SU-DHL-6 (cell line): ENCODE measurements around the gene SCYL1.

Source experiments
- H2AFZ ChIP-seq: fragments of 200-600 bp; sonication (generic); 2 replicates; pipeline ENCODE4 v1.6.1; 2014; ENCODE audit warnings: low read depth, mild to moderate bottlenecking, moderate library complexity, mixed read lengths, antibody characterized with exemption, low read length; ENCODE audit not compliant: severe bottlenecking
- H3F3A ChIP-seq: fragments of 200-600 bp; shearing (Covaris generic); 2 replicates; pipeline ENCODE4 v1.6.0; 2016; ENCODE audit warnings: antibody characterized with exemption, mild to moderate bottlenecking; ENCODE audit not compliant: insufficient read depth
- H3K27ac ChIP-seq: fragments of 200-600 bp; sonication (generic); 2 replicates; pipeline ENCODE4 v1.5.1; 2016; ENCODE audit warnings: low read depth, mild to moderate bottlenecking, low read length, moderate library complexity, mixed read lengths
- H3K27me3 ChIP-seq: fragments of 200-600 bp; sonication (generic), shearing (Covaris generic); 2 replicates; pipeline ENCODE4 v1.6.0; 2014; ENCODE audit warnings: mild to moderate bottlenecking, low read length
- H3K36me3 ChIP-seq: fragments of 200-600 bp; sonication (generic); 2 replicates; pipeline ENCODE4 v1.6.1; 2014; ENCODE audit warnings: mild to moderate bottlenecking, low read length, mixed read lengths
- H3K4me2 ChIP-seq: fragments of 300-600, 200-600 bp; shearing (Covaris generic), sonication (generic); 2 replicates; pipeline ENCODE4 v1.6.0; 2014; ENCODE audit warnings: low read length, low read depth, mild to moderate bottlenecking; ENCODE audit not compliant: poor library complexity, severe bottlenecking
- H3K4me3 ChIP-seq: fragments of 200-600 bp; sonication (generic); 2 replicates; pipeline ENCODE4 v1.5.1; 2014; ENCODE audit warnings: antibody characterized with exemption, low read length, mild to moderate bottlenecking, mixed read lengths; ENCODE audit not compliant: insufficient read depth, poor library complexity, severe bottlenecking
- H3K79me2 ChIP-seq: fragments of 200-600 bp; sonication (generic); 2 replicates; pipeline ENCODE4 v1.6.1; 2014; ENCODE audit warnings: mild to moderate bottlenecking, low read length, moderate library complexity; ENCODE audit not compliant: insufficient read depth
- H3K9ac ChIP-seq: fragments of 200-600 bp; sonication (generic); 2 replicates; pipeline ENCODE4 v1.7.0; 2014; ENCODE audit warnings: mild to moderate bottlenecking, low read length
- H3K9me2 ChIP-seq: fragments of 200-600 bp; sonication (generic); replicated peaks from 2 replicates; pipeline ENCODE4 v1.6.1; 2014; ENCODE audit warnings: low read length; ENCODE audit not compliant: insufficient read depth
- H3K9me3 ChIP-seq: fragments of 200-600 bp; sonication (generic); 2 replicates; pipeline ENCODE4 v1.6.1; 2014; ENCODE audit warnings: low read length, mixed read lengths; ENCODE audit not compliant: insufficient read depth
- H4K20me1 ChIP-seq: fragments of 200-600 bp; sonication (generic); 2 replicates; pipeline ENCODE4 v1.6.1; 2014; ENCODE audit warnings: low read depth, mild to moderate bottlenecking, antibody characterized with exemption, low read length, moderate library complexity, mixed read lengths
- CTCF ChIP-seq: fragments of 200-600 bp; sonication (generic); IDR thresholded peaks from one replicate; pipeline ENCODE4 v1.5.1; 2017; ENCODE audit warnings: antibody characterized with exemption, mild to moderate bottlenecking, low read length, moderate library complexity; ENCODE audit not compliant: insufficient read depth, poor library complexity, severe bottlenecking
- EZH2phosphoT487 ChIP-seq: fragments of 200-600 bp; sonication (generic), shearing (Covaris generic); conservative IDR thresholded peaks from 2 replicates; pipeline ENCODE4 v1.6.1; 2018; ENCODE audit warnings: mild to moderate bottlenecking, antibody characterized with exemption, low read length, moderate library complexity, mixed read lengths

The SCYL1 gene

GRCh38 chr11:65565624-65566453 is 41.0 kb downstream of the SCYL1 start:
- Histone ChIP-seq H3K4me3 (no peak overlapping the region), H3K27ac (no peak overlapping the region), H3K36me3 (no peaks in the 10 kb centered on the region), H3K9me2 (no peaks in the 10 kb centered on the region), H3F3A (no peaks in the 10 kb centered on the region), H2AFZ (no peak overlapping the region), H3K79me2 (peaks cover 18% of the 10 kb centered on the region; the same call in 1 of the 2 replicates), H3K4me2 (no peak overlapping the region), H4K20me1 (no peaks in the 10 kb centered on the region), H3K9ac (no peak overlapping the region), H3K27me3 (no peaks in the 10 kb centered on the region), H3K9me3 (no peaks in the 10 kb centered on the region)
- TF ChIP-seq CTCF (no peak), EZH2phosphoT487 (no peak)

- H3K27ac ChIP-seq, result peak overlapping the region; percentile 86
- H3K4me2 ChIP-seq, result peak overlapping the region; percentile 89
- peak overlapping the region; percentile 95 for H3K4me3 ChIP-seq
- peaks cover 20% of the 10 kb centered on the region; the same call in 1 of the 2 replicates for H3K79me2 ChIP-seq
- peak overlapping the region; percentile 90 for H2AFZ ChIP-seq
- H3K27me3 ChIP-seq, result no peaks in the 10 kb centered on the region
- H3K36me3 ChIP-seq, result no peaks in the 10 kb centered on the region
- H3K9me3 ChIP-seq, result no peaks in the 10 kb centered on the region
- no peaks in the 10 kb centered on the region for H3F3A ChIP-seq
- TF ChIP-seq CTCF (no peak), EZH2phosphoT487 (no peak)
- peak overlapping the region; percentile 84 for H3K9ac ChIP-seq
- H4K20me1 ChIP-seq, result no peaks in the 10 kb centered on the region
- no peaks in the 10 kb centered on the region for H3K9me2 ChIP-seq
These were observed 44.5 kb downstream of the SCYL1 start for GRCh38 chr11:65569164-65569972.

DNA sequence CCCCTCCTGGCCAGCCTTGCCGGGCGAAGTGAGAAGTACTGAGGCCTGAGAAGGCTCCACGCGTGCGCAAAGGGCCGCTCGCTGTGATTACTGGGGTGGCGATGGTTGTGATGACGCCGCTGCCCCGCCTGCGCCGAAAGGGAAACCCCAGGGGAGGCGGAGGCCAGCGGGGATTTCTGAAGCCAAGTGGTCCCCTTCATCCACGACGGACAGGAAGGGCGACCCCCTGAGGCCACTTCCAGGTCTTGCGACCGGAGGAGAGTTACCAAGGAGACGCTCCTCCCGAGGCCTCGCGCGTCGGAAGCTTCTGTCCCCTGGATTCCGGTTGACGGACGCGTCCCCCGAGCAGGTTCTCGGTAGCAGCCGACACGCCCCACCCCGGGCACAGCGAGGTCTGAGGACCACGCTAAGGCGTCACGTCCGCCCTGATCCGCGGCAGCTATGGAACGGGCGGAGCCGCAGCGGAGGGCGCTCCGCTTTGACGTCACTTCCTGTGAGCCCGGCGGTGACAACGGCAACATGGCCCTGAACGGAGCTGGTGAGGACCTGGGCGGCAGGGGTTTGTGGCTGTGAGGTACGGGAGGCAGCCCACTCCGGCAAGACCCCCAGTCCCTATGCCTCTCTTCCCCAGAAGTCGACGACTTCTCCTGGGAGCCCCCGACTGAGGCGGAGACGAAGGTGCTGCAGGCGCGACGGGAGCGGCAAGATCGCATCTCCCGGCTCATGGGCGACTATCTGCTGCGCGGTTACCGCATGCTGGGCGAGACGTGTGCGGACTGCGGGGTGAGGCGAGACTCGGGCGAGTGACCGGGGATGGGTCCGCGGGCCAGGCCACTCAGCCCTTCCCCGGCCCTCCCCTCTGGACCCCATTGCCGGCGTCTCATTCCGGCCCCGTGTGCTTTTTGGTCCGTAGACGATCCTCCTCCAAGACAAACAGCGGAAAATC is 45.4 kb downstream of the SCYL1 start, which contains the start of gene ZNRD2:
ZNRD2 (plus strand) TSS at position 505 of the 946 bp plus-strand sequence; CDS start at position 520, 15 bp downstream.
- Histone ChIP-seq H3K27ac (peak within 1 kb of the TSS; percentile 86), H2AFZ (peak within 1 kb of the TSS; percentile 90), H3K4me2 (peak within 1 kb of the TSS; percentile 97), H3F3A (peaks cover 7% of the 10 kb centered on the region), H3K9ac (peak within 1 kb of the TSS; percentile 84), H4K20me1 (no peaks in the 10 kb centered on the region), H3K4me3 (peak within 1 kb of the TSS; percentile 95), H3K79me2 (peaks cover 20% of the 10 kb centered on the region; the same call in 1 of the 2 replicates), H3K36me3 (no peaks in the 10 kb centered on the region), H3K9me2 (no peaks in the 10 kb centered on the region), H3K9me3 (no peaks in the 10 kb centered on the region), H3K27me3 (no peaks in the 10 kb centered on the region)
- TF ChIP-seq CTCF, result peak; percentile 32
- TF ChIP-seq EZH2phosphoT487, result no peak
